Measurements from ENCODE around the gene PLXNB3. TPM values are rescaled to one million over a fixed set of nuclear protein-coding genes. Genes with fewer than 3 reads are reported as not detected.

The PLXNB3 gene
- total and polyA plus RNA-seq, 4 experiments from 2014 or later, result not detected

Other genes starting within 250 kb of the PLXNB3 start
- gene ATP2B3, start 246.6 kb upstream of the PLXNB3 start, total RNA-seq, result not detected
- gene ATP2B3, start 246.6 kb upstream of the PLXNB3 start, polyA plus RNA-seq, result under 1 TPM in 1 of 2 donors, not detected in 1; 0.09 TPM
- 10 to 100 TPM; 26.1 to 26.3 TPM for gene CCNQ, start 165.1 kb upstream of the PLXNB3 start, total RNA-seq
- gene CCNQ, start 165.1 kb upstream of the PLXNB3 start, polyA plus RNA-seq, result 10 to 100 TPM; 51.2 to 53.6 TPM
- gene DUSP9, start 117.0 kb upstream of the PLXNB3 start, total RNA-seq, result not detected
- gene DUSP9, start 117.0 kb upstream of the PLXNB3 start, polyA plus RNA-seq, result not detected
- not detected for gene PNCK, start 90.4 kb upstream of the PLXNB3 start, total RNA-seq
- not detected for gene PNCK, start 90.4 kb upstream of the PLXNB3 start, polyA plus RNA-seq
- gene SLC6A8, start 76.3 kb upstream of the PLXNB3 start, total RNA-seq, result 1 to 10 TPM in 1 of 2 experiments, under 1 TPM in 1; 0.84 to 1.4 TPM
- gene SLC6A8, start 76.3 kb upstream of the PLXNB3 start, polyA plus RNA-seq, result under 1 TPM; 0.11 to 0.21 TPM
- gene BCAP31, start 39.9 kb upstream of the PLXNB3 start, total RNA-seq, result 100 to 1,000 TPM; 126 to 128 TPM
- 100 to 1,000 TPM; 306 to 510 TPM for gene BCAP31, start 39.9 kb upstream of the PLXNB3 start, polyA plus RNA-seq
- 1 to 10 TPM; 6.7 to 6.8 TPM for gene ABCD1, start 39.4 kb upstream of the PLXNB3 start, total RNA-seq
- 1 to 10 TPM; 1.7 to 3.0 TPM for gene ABCD1, start 39.4 kb upstream of the PLXNB3 start, polyA plus RNA-seq
- not detected for gene SRPK3, start 16.8 kb downstream of the PLXNB3 start, total RNA-seq
- not detected for gene SRPK3, start 16.8 kb downstream of the PLXNB3 start, polyA plus RNA-seq
- gene IDH3G, start 30.1 kb downstream of the PLXNB3 start, total RNA-seq, result 10 to 100 TPM; 39.9 to 45.5 TPM
- gene IDH3G, start 30.1 kb downstream of the PLXNB3 start, polyA plus RNA-seq, result 100 to 1,000 TPM in 1 of 2 donors, 10 to 100 TPM in 1; 69.6 to 106 TPM
- gene SSR4, start 30.4 kb downstream of the PLXNB3 start, total RNA-seq, result 100 to 1,000 TPM; 216 to 224 TPM
- gene SSR4, start 30.4 kb downstream of the PLXNB3 start, polyA plus RNA-seq, result 100 to 1,000 TPM; 476 to 618 TPM
- 1 to 10 TPM; 4.4 to 5.0 TPM for gene PDZD4, start 66.3 kb downstream of the PLXNB3 start, total RNA-seq
- 1 to 10 TPM in 1 of 2 donors, under 1 TPM in 1; 0.47 to 2.7 TPM for gene PDZD4, start 66.3 kb downstream of the PLXNB3 start, polyA plus RNA-seq
- gene L1CAM, start 121.9 kb downstream of the PLXNB3 start, total RNA-seq, result 1 to 10 TPM; 1.0 to 1.8 TPM
- gene L1CAM, start 121.9 kb downstream of the PLXNB3 start, polyA plus RNA-seq, result under 1 TPM; 0.26 to 0.57 TPM
- gene AVPR2, start 140.4 kb downstream of the PLXNB3 start, total RNA-seq, result not detected
- gene AVPR2, start 140.4 kb downstream of the PLXNB3 start, polyA plus RNA-seq, result under 1 TPM in 1 of 2 donors, not detected in 1; 0.15 TPM
- gene ARHGAP4, start 162.0 kb downstream of the PLXNB3 start, total RNA-seq, result 100 to 1,000 TPM; 327 to 330 TPM
- 100 to 1,000 TPM in 1 of 2 donors, 10 to 100 TPM in 1; 65.4 to 117 TPM for gene ARHGAP4, start 162.0 kb downstream of the PLXNB3 start, polyA plus RNA-seq
- 10 to 100 TPM; 88.9 to 94.9 TPM for gene NAA10, start 170.8 kb downstream of the PLXNB3 start, total RNA-seq
- 10 to 100 TPM; 57.6 to 96.3 TPM for gene NAA10, start 170.8 kb downstream of the PLXNB3 start, polyA plus RNA-seq
- gene RENBP, start 180.4 kb downstream of the PLXNB3 start, total RNA-seq, result 10 to 100 TPM; 17.2 to 21.3 TPM
- gene RENBP, start 180.4 kb downstream of the PLXNB3 start, polyA plus RNA-seq, result under 1 TPM in 1 of 2 donors, not detected in 1; 0.65 TPM
- 10 to 100 TPM; 52.6 to 53.4 TPM for gene HCFC1, start 207.6 kb downstream of the PLXNB3 start, total RNA-seq
- gene HCFC1, start 207.6 kb downstream of the PLXNB3 start, polyA plus RNA-seq, result 10 to 100 TPM in 1 of 2 donors, 1 to 10 TPM in 1; 1.6 to 14.9 TPM
- 10 to 100 TPM; 12.8 to 14.9 TPM for gene TMEM187, start 208.5 kb downstream of the PLXNB3 start, total RNA-seq
- gene TMEM187, start 208.5 kb downstream of the PLXNB3 start, polyA plus RNA-seq, result 10 to 100 TPM; 10.4 to 23.8 TPM